Ectodermal cell (in vitro differentiated cells): ENCODE data around the gene CYS1.
"Not testable (repeated sequence)": the region's sequence is repeated elsewhere in the genome, so short reads cannot be mapped to it uniquely, and the experiment has no call there.

ENCODE experiments used
- H3K27ac ChIP-seq: 2 replicates; pipeline ENCODE4 v1.7.0; 2013; ENCODE audit warnings: mild to moderate bottlenecking, low read depth, low read length; ENCODE audit not compliant: insufficient read depth, poor library complexity, severe bottlenecking
- H3K27me3 ChIP-seq: 2 replicates; pipeline ENCODE4 v1.7.0; 2013; ENCODE audit warnings: mild to moderate bottlenecking, low read length; ENCODE audit not compliant: insufficient read depth, control insufficient read depth, poor library complexity, severe bottlenecking
- H3K36me3 ChIP-seq: one replicate; pipeline ENCODE4 v1.7.0; 2013; ENCODE audit warnings: low read length; ENCODE audit not compliant: control insufficient read depth, insufficient read depth
- H3K4me1 ChIP-seq: one replicate; pipeline ENCODE4 v1.7.0; 2013; ENCODE audit warnings: low read length; ENCODE audit not compliant: control insufficient read depth, insufficient read depth
- H3K4me3 ChIP-seq: 2 replicates; pipeline ENCODE4 v1.7.0; 2013; ENCODE audit warnings: low read depth, low read length, control low read depth; ENCODE audit not compliant: insufficient read depth
- H3K9me3 ChIP-seq: 2 replicates; pipeline ENCODE4 v1.7.0; 2013; ENCODE audit warnings: mild to moderate bottlenecking, low read length, moderate library complexity; ENCODE audit not compliant: control insufficient read depth
- WGBS, 2 experiments: methylation state at CpG; one replicate each; pipeline ENCODE4 v1.1.7; 2013; ENCODE audit warnings: missing lambda C conversion rate in 2 of 2; 5-methylcytosine and 5-hydroxymethylcytosine counted together

The CYS1 gene

GRCh38 chr2:10022445-10022844 lies 57.8 kb downstream of the CYS1 start:
- no peak overlapping the region for H3K27ac ChIP-seq
- H3K4me3 ChIP-seq: no peak overlapping the region
- no peaks in the 10 kb centered on the region for H3K36me3 ChIP-seq
- no peaks in the 10 kb centered on the region for H3K27me3 ChIP-seq
- no peaks in the 10 kb centered on the region for H3K4me1 ChIP-seq
- WGBS, 2 experiments: 92 to 95% methylated on average over 4 of the region's 4 CpGs
- no peaks in the 10 kb centered on the region for H3K9me3 ChIP-seq

- WGBS, 2 experiments: 93 to 94% methylated on average over 16 of the region's 16 CpGs
- Histone ChIP-seq H3K4me1 (no peaks in the 10 kb centered on the region), H3K27me3 (no peaks in the 10 kb centered on the region), H3K9me3 (no peaks in the 10 kb centered on the region), H3K4me3 (no peak overlapping the region), H3K36me3 (no peaks in the 10 kb centered on the region), H3K27ac (no peak overlapping the region)
These were observed 58.2 kb downstream of the CYS1 start for GRCh38 chr2:10022041-10022421.

GRCh38 chr2:10019602-10020400 lies 60.4 kb downstream of the CYS1 start:
- no peaks in the 10 kb centered on the region for H3K4me1 ChIP-seq
- H3K4me3 ChIP-seq: no peak overlapping the region
- no peaks in the 10 kb centered on the region for H3K9me3 ChIP-seq
- H3K27ac ChIP-seq: no peak overlapping the region
- WGBS, 2 experiments: 88 to 91% methylated on average over 27 of the region's 27 CpGs
- no peaks in the 10 kb centered on the region for H3K36me3 ChIP-seq
- no peaks in the 10 kb centered on the region for H3K27me3 ChIP-seq

GRCh38 chr2:10019174-10019573 lies 61.0 kb downstream of the CYS1 start:
- WGBS, 2 experiments: 96 to 97% methylated on average over 8 of the region's 8 CpGs

GRCh38 chr2:10017313-10017941 lies 62.8 kb downstream of the CYS1 start:
- no peaks in the 10 kb centered on the region for H3K36me3 ChIP-seq
- H3K4me1 ChIP-seq: no peaks in the 10 kb centered on the region
- no peak overlapping the region for H3K27ac ChIP-seq
- no peaks in the 10 kb centered on the region for H3K9me3 ChIP-seq
- H3K27me3 ChIP-seq: no peaks in the 10 kb centered on the region
- WGBS, 2 experiments: 90 to 93% methylated on average over 5 of the region's 5 CpGs
- no peak overlapping the region for H3K4me3 ChIP-seq

More at GRCh38 chr2:10019174-10019573, 61.0 kb downstream of the CYS1 start:
- Histone ChIP-seq H3K27ac (no peak overlapping the region), H3K4me3 (no peak overlapping the region), H3K9me3 (no peaks in the 10 kb centered on the region), H3K36me3 (no peaks in the 10 kb centered on the region), H3K27me3 (no peaks in the 10 kb centered on the region), H3K4me1 (no peaks in the 10 kb centered on the region)

GRCh38 chr2:10016802-10017258 lies 63.4 kb downstream of the CYS1 start:
- H3K4me3 ChIP-seq: no peak overlapping the region
- no peaks in the 10 kb centered on the region for H3K9me3 ChIP-seq
- no peaks in the 10 kb centered on the region for H3K36me3 ChIP-seq
- WGBS, 2 experiments: 88 to 91% methylated on average over 8 of the region's 8 CpGs
- H3K27ac ChIP-seq: no peak overlapping the region
- H3K27me3 ChIP-seq: no peaks in the 10 kb centered on the region
- H3K4me1 ChIP-seq: no peaks in the 10 kb centered on the region

- H3K36me3 ChIP-seq: no peaks in the 10 kb centered on the region
- no peaks in the 10 kb centered on the region for H3K9me3 ChIP-seq
- no peak overlapping the region for H3K4me3 ChIP-seq
- no peaks in the 10 kb centered on the region for H3K27me3 ChIP-seq
- H3K27ac ChIP-seq: no peak overlapping the region
- WGBS, 2 experiments: 92 to 94% methylated on average over 35 of the region's 35 CpGs
- H3K4me1 ChIP-seq: no peaks in the 10 kb centered on the region
These were observed 64.0 kb downstream of the CYS1 start for GRCh38 chr2:10016001-10016801.

GRCh38 chr2:10015376-10015989 lies 64.7 kb downstream of the CYS1 start:
- 96% methylated on average over 43 to 44 of the region's 44 CpGs for WGBS, 2 experiments
- H3K4me3 ChIP-seq, H3K27ac ChIP-seq, H3K36me3 ChIP-seq, H3K9me3 ChIP-seq, H3K4me1 ChIP-seq, H3K27me3 ChIP-seq: not testable (repeated sequence)

GRCh38 chr2:10014418-10015190 lies 65.6 kb downstream of the CYS1 start:
- Histone ChIP-seq H3K4me3 (no peak overlapping the region), H3K4me1 (peaks cover 4% of the 10 kb centered on the region), H3K36me3 (no peaks in the 10 kb centered on the region), H3K9me3 (no peaks in the 10 kb centered on the region), H3K27ac (no peak overlapping the region), H3K27me3 (no peaks in the 10 kb centered on the region)
- 94% methylated on average over 42 of the region's 42 CpGs for WGBS, 2 experiments
